DOHH2 (cell line): ENCODE results near the gene FARS2.

Source experiments
- H3F3A ChIP-seq: fragments of 200-600 bp; sonication (generic), shearing (Covaris generic); 2 replicates; pipeline ENCODE4 v1.6.0; 2016; ENCODE audit warnings: antibody characterized with exemption, mild to moderate bottlenecking; ENCODE audit not compliant: control insufficient read depth, insufficient read depth
- H3K27ac ChIP-seq: fragments of 200-600 bp; sonication (generic); 2 replicates; pipeline ENCODE4 v1.5.1; 2014; ENCODE audit warnings: low read depth, mild to moderate bottlenecking, low read length, moderate library complexity
- H3K27me3 ChIP-seq: fragments of 200-600 bp; sonication (generic); 2 replicates; pipeline ENCODE4 v1.6.1; 2014; ENCODE audit warnings: mild to moderate bottlenecking, low read length, mixed read lengths; ENCODE audit not compliant: control insufficient read depth
- H3K36me3 ChIP-seq: fragments of 200-600 bp; sonication (generic); 2 replicates; pipeline ENCODE4 v1.6.1; 2014; ENCODE audit warnings: mild to moderate bottlenecking, low read length, moderate library complexity, mixed read lengths; ENCODE audit not compliant: control insufficient read depth
- H3K4me1 ChIP-seq: fragments of 200-600 bp; sonication (generic); 2 replicates; pipeline ENCODE4 v1.6.1; 2014; ENCODE audit warnings: mild to moderate bottlenecking, low read length, mixed read lengths; ENCODE audit not compliant: control insufficient read depth
- H3K4me2 ChIP-seq: fragments of 200-600 bp; sonication (generic); 2 replicates; pipeline ENCODE4 v1.6.0; 2014; ENCODE audit warnings: mild to moderate bottlenecking, low read length, moderate library complexity
- H3K4me3 ChIP-seq: fragments of 200-600 bp; sonication (generic); 2 replicates; pipeline ENCODE4 v1.5.1; 2014; ENCODE audit warnings: mild to moderate bottlenecking, low read length, mixed read lengths
- H3K79me2 ChIP-seq: fragments of 200-600 bp; sonication (generic); 2 replicates; pipeline ENCODE4 v1.6.1; 2014; ENCODE audit warnings: mild to moderate bottlenecking, low read length, mixed read lengths; ENCODE audit not compliant: control insufficient read depth
- H3K9me2 ChIP-seq: fragments of 200-600 bp; sonication (generic); replicated peaks from 2 replicates; pipeline ENCODE4 v1.6.1; 2014; ENCODE audit warnings: mild to moderate bottlenecking, low read length, mixed read lengths; ENCODE audit not compliant: control insufficient read depth
- H3K9me3 ChIP-seq: fragments of 200-600 bp; sonication (generic); 2 replicates; pipeline ENCODE4 v1.6.1; 2014; ENCODE audit warnings: antibody characterized with exemption, low read length, mixed read lengths; ENCODE audit not compliant: control insufficient read depth, insufficient read depth
- H4K20me1 ChIP-seq: fragments of 200-600 bp; sonication (generic); 2 replicates; pipeline ENCODE4 v1.6.0; 2014; ENCODE audit warnings: low read depth, mild to moderate bottlenecking, antibody characterized with exemption, low read length, moderate library complexity; ENCODE audit not compliant: control insufficient read depth, insufficient read depth
- CTCF ChIP-seq: fragments of 200-600 bp; sonication (generic); IDR thresholded peaks from one replicate; pipeline ENCODE4 v1.5.1; 2014; ENCODE audit warnings: antibody characterized with exemption, mild to moderate bottlenecking, low read depth, low read length; ENCODE audit not compliant: poor library complexity, severe bottlenecking
- EZH2phosphoT487 ChIP-seq: fragments of 200-600 bp; sonication (generic); IDR thresholded peaks from 2 replicates; pipeline ENCODE4 v1.6.1; 2017; ENCODE audit warnings: borderline replicate concordance, mild to moderate bottlenecking, antibody characterized with exemption, low read length, moderate library complexity, mixed read lengths

The FARS2 gene

GRCh38 chr6:5710516-5710915 is 449.2 kb downstream of the FARS2 start:
- H3K4me1 ChIP-seq: peaks cover 8% of the 10 kb centered on the region
- no peaks in the 10 kb centered on the region for H4K20me1 ChIP-seq
- no peaks in the 10 kb centered on the region for H3K79me2 ChIP-seq
- H3F3A ChIP-seq: no peaks in the 10 kb centered on the region
- no peak overlapping the region for H3K4me3 ChIP-seq
- H3K9me3 ChIP-seq: no peaks in the 10 kb centered on the region
- TF ChIP-seq CTCF (no peak), EZH2phosphoT487 (no peak)
- no peak overlapping the region for H3K4me2 ChIP-seq
- H3K27me3 ChIP-seq: no peaks in the 10 kb centered on the region
- H3K36me3 ChIP-seq: no peaks in the 10 kb centered on the region
- H3K27ac ChIP-seq: no peak overlapping the region
- no peaks in the 10 kb centered on the region for H3K9me2 ChIP-seq

- no peak overlapping the region for H3K4me2 ChIP-seq
- 0 out of 2 replicates have a peak, but pooled peaks cover 2% of the 10 kb centered on the region for H3K9me3 ChIP-seq
- H4K20me1 ChIP-seq: no peaks in the 10 kb centered on the region
- TF ChIP-seq EZH2phosphoT487: no peak
- TF ChIP-seq CTCF: no peak
- peaks cover 8% of the 10 kb centered on the region for H3K4me1 ChIP-seq
- H3K9me2 ChIP-seq: no peaks in the 10 kb centered on the region
- no peaks in the 10 kb centered on the region for H3F3A ChIP-seq
- H3K27me3 ChIP-seq: no peaks in the 10 kb centered on the region
- no peaks in the 10 kb centered on the region for H3K36me3 ChIP-seq
- no peak overlapping the region for H3K27ac ChIP-seq
- H3K4me3 ChIP-seq: no peak overlapping the region
- no peaks in the 10 kb centered on the region for H3K79me2 ChIP-seq
Measured at GRCh38 chr6:5710936-5711335, 449.6 kb downstream of the FARS2 start.

GRCh38 chr6:5712349-5713215 is 451.3 kb downstream of the FARS2 start:
- Histone ChIP-seq H3F3A (no peaks in the 10 kb centered on the region), H3K4me3 (no peak overlapping the region), H3K27ac (no peak overlapping the region), H3K79me2 (no peaks in the 10 kb centered on the region), H3K9me3 (peaks cover 6% of the 10 kb centered on the region; the same call in 1 of the 2 replicates), H3K36me3 (no peaks in the 10 kb centered on the region), H3K27me3 (no peaks in the 10 kb centered on the region), H3K4me2 (no peak overlapping the region), H3K9me2 (no peaks in the 10 kb centered on the region), H3K4me1 (peaks cover 8% of the 10 kb centered on the region), H4K20me1 (no peaks in the 10 kb centered on the region)
- no peak for TF ChIP-seq EZH2phosphoT487
- no peak for TF ChIP-seq CTCF
